Neural cell (in vitro differentiated cells): ENCODE results near the gene LRRC1. TPM values are rescaled to one million over a fixed set of nuclear protein-coding genes. Genes with fewer than 3 reads are reported as not detected.

Experiments
- H2AFZ ChIP-seq: fragments of 200-600, 300-800 bp; sonication (generic), shearing (Covaris generic); 2 replicates; pipeline ENCODE4 v1.6.0; 2014; ENCODE audit warnings: low read depth, mild to moderate bottlenecking, antibody characterized with exemption, low read length, moderate library complexity
- H3F3A ChIP-seq: fragments of 200-600 bp; shearing (Covaris generic); 2 replicates; pipeline ENCODE4 v1.6.1; 2016; ENCODE audit warnings: mild to moderate bottlenecking, moderate library complexity, mixed read lengths, antibody characterized with exemption, low read length; ENCODE audit not compliant: insufficient read depth, poor library complexity, severe bottlenecking
- H3K27ac ChIP-seq: fragments of 200-600, 300-800 bp; sonication (generic), shearing (Covaris generic); 2 replicates; pipeline ENCODE4 v1.5.1; 2014; ENCODE audit warnings: mild to moderate bottlenecking, low read length, moderate library complexity
- H3K27me3 ChIP-seq: fragments of 300-800, 200-600 bp; sonication (generic), shearing (Covaris generic); 2 replicates; pipeline ENCODE4 v1.6.0; 2014; ENCODE audit warnings: mild to moderate bottlenecking, low read depth, low read length, moderate library complexity; ENCODE audit not compliant: insufficient read depth
- H3K36me3 ChIP-seq: fragments of 300-800, 200-600 bp; sonication (generic), shearing (Covaris generic); 2 replicates; pipeline ENCODE4 v1.5.1; 2014; ENCODE audit warnings: mild to moderate bottlenecking, antibody characterized with exemption, low read length, moderate library complexity; ENCODE audit not compliant: insufficient read depth
- H3K4me2 ChIP-seq: fragments of 300-800, 200-600 bp; sonication (generic), shearing (Covaris generic); 2 replicates; pipeline ENCODE4 v1.6.0; 2014; ENCODE audit warnings: mild to moderate bottlenecking, low read length
- H3K4me3 ChIP-seq: fragments of 300-800, 200-600 bp; sonication (generic), shearing (Covaris generic); 2 replicates; pipeline ENCODE4 v1.5.1; 2014; ENCODE audit warnings: mild to moderate bottlenecking, low read length, moderate library complexity
- H3K79me2 ChIP-seq: fragments of 200-600 bp; shearing (Covaris generic); replicated peaks from 2 replicates; pipeline ENCODE4 v1.6.0; 2014; ENCODE audit warnings: mild to moderate bottlenecking, low read length, moderate library complexity; ENCODE audit not compliant: insufficient read depth
- H3K9ac ChIP-seq: fragments of 300-800, 200-600 bp; sonication (generic), shearing (Covaris generic); 2 replicates; pipeline ENCODE4 v1.6.1; 2016; ENCODE audit warnings: mild to moderate bottlenecking, low read length, mixed read lengths
- H3K9me2 ChIP-seq: fragments of 200-600 bp; shearing (Covaris generic); 2 replicates; pipeline ENCODE4 v1.6.1; 2016; ENCODE audit warnings: mild to moderate bottlenecking, low read length, mixed read lengths; ENCODE audit not compliant: insufficient read depth
- H3K9me3 ChIP-seq: fragments of 200-600, 300-800 bp; sonication (generic), shearing (Covaris generic); 2 replicates; pipeline ENCODE4 v1.6.1; 2016; ENCODE audit warnings: mild to moderate bottlenecking, mixed run types, low read length, moderate library complexity, mixed read lengths
- H4K20me1 ChIP-seq: fragments of 200-600 bp; shearing (Covaris generic); 2 replicates; pipeline ENCODE4 v1.6.1; 2016; ENCODE audit warnings: mild to moderate bottlenecking, mixed run types; ENCODE audit not compliant: insufficient read depth
- CTCF ChIP-seq: fragments of 450-650 bp; IDR thresholded peaks from 2 replicates; pipeline ENCODE4 v1.5.1; 2014; ENCODE audit warnings: antibody characterized with exemption, mild to moderate bottlenecking, moderate library complexity; ENCODE audit not compliant: poor library complexity, severe bottlenecking
- EP300 ChIP-seq: fragments of 450-650 bp; conservative IDR thresholded peaks from 2 replicates; pipeline ENCODE4 v1.6.1; 2014; ENCODE audit warnings: antibody characterized with exemption, mild to moderate bottlenecking, moderate library complexity; ENCODE audit not compliant: poor library complexity, severe bottlenecking
- EZH2 ChIP-seq: fragments of 200-600, 300-800 bp; shearing (Covaris generic), sonication (generic); IDR thresholded peaks from 2 replicates; pipeline ENCODE4 v1.6.1; 2014; ENCODE audit warnings: antibody characterized with exemption, low read length, borderline replicate concordance, mild to moderate bottlenecking; ENCODE audit not compliant: insufficient read depth, poor library complexity, severe bottlenecking
- MXI1 ChIP-seq: fragments of 450-650 bp; conservative IDR thresholded peaks from 2 replicates; pipeline ENCODE4 v1.6.1; 2014; ENCODE audit warnings: antibody characterized with exemption, mild to moderate bottlenecking; ENCODE audit not compliant: poor library complexity, severe bottlenecking
- POLR2AphosphoS5 ChIP-seq: IDR thresholded peaks from 2 replicates; pipeline ENCODE4 v1.6.1; 2012
- RAD21 ChIP-seq: fragments of 450-650 bp; conservative IDR thresholded peaks from 2 replicates; pipeline ENCODE4 v1.6.1; 2014; ENCODE audit warnings: antibody characterized with exemption, mild to moderate bottlenecking, moderate library complexity
- REST ChIP-seq: IDR thresholded peaks from 2 replicates; pipeline ENCODE4 v1.6.1; 2012; ENCODE audit warnings: borderline replicate concordance
- SMC3 ChIP-seq: fragments of 450-650 bp; conservative IDR thresholded peaks from 2 replicates; pipeline ENCODE4 v1.6.1; 2014; ENCODE audit warnings: antibody characterized with exemption, mild to moderate bottlenecking, moderate library complexity; ENCODE audit not compliant: poor library complexity
- TAF1 ChIP-seq: IDR thresholded peaks from 2 replicates; pipeline ENCODE4 v1.6.1; 2012; ENCODE audit warnings: low read depth
- polyA plus RNA-seq: library from polyadenylated mRNA; depleted of rRNA; stranded (reverse); fragments of >200 nt; gene quantifications from 2 replicates; pipeline ENCODE4 v1.2.3, GENCODE V29; 2014

Gene LRRC1
- polyA plus RNA-seq, 1 donor from 2014 or later, result 21.2 TPM

- Histone ChIP-seq H3K9ac (no peak overlapping the region), H3K4me2 (no peak overlapping the region), H3K27me3 (no peaks in the 10 kb centered on the region), H3K9me3 (no peaks in the 10 kb centered on the region), H2AFZ (no peak overlapping the region), H3K9me2 (no peaks in the 10 kb centered on the region), H3K36me3 (no peaks in the 10 kb centered on the region), H3K4me3 (no peak overlapping the region), H3K27ac (no peak overlapping the region), H4K20me1 (no peaks in the 10 kb centered on the region), H3F3A (no peaks in the 10 kb centered on the region), H3K79me2 (peaks cover 8% of the 10 kb centered on the region)
- TF ChIP-seq RAD21, result no peak
- TF ChIP-seq CTCF, result no peak
- TF ChIP-seq EZH2, result no peak
- no peak for TF ChIP-seq EP300
Measured at GRCh38 chr6:53858913-53859312, 64.1 kb downstream of the LRRC1 start.

- Histone ChIP-seq H3K27ac (no peak overlapping the region), H3K9ac (no peak overlapping the region), H3K36me3 (no peaks in the 10 kb centered on the region)
Measured at GRCh38 chr6:53860511-53860910, 65.7 kb downstream of the LRRC1 start.

More at GRCh38 chr6:53860511-53860910, 65.7 kb downstream of the LRRC1 start:
- Histone ChIP-seq H3K4me2 (no peak overlapping the region), H3K9me3 (no peaks in the 10 kb centered on the region), H3K27me3 (no peaks in the 10 kb centered on the region), H3F3A (no peaks in the 10 kb centered on the region), H3K9me2 (no peaks in the 10 kb centered on the region), H2AFZ (no peak overlapping the region), H3K4me3 (no peak overlapping the region), H3K79me2 (peaks cover 6% of the 10 kb centered on the region), H4K20me1 (no peaks in the 10 kb centered on the region)
- TF ChIP-seq EP300, result no peak
- no peak for TF ChIP-seq SMC3
- no peak for TF ChIP-seq RAD21
- TF ChIP-seq MXI1, result no peak
- TF ChIP-seq EZH2, result no peak
- no peak for TF ChIP-seq REST
- TF ChIP-seq TAF1, result no peak
- TF ChIP-seq POLR2AphosphoS5, result no peak
- TF ChIP-seq CTCF, result no peak
